ENCODE measurements around the gene SLC1A1.
"Not testable (repeated sequence)": the region's sequence is repeated elsewhere in the genome, so short reads cannot be mapped to it uniquely, and the experiment has no call there.

SLC1A1 gene

DNA sequence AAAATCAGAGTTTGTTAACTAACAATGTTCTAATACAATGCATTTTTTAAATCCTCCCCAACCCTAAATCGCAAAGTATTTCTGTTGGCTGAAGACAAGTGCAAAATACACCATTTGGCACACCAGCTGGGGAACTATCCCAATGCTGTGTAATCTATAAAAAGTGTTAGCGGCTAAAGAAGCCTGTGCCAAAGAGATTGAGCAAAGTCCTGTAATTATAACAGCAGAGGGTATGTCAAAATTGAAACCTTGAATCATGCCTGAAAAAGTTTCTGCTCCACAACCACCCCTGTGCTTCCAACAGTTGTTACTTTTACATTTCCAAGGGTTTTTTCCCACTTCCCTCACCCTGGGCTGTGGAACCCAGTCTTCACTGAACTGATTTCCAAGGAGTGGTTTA is 88.7 kb downstream of the SLC1A1 start:
- no peak for DNase-seq (ENCODE audit: low read depth)

DNA sequence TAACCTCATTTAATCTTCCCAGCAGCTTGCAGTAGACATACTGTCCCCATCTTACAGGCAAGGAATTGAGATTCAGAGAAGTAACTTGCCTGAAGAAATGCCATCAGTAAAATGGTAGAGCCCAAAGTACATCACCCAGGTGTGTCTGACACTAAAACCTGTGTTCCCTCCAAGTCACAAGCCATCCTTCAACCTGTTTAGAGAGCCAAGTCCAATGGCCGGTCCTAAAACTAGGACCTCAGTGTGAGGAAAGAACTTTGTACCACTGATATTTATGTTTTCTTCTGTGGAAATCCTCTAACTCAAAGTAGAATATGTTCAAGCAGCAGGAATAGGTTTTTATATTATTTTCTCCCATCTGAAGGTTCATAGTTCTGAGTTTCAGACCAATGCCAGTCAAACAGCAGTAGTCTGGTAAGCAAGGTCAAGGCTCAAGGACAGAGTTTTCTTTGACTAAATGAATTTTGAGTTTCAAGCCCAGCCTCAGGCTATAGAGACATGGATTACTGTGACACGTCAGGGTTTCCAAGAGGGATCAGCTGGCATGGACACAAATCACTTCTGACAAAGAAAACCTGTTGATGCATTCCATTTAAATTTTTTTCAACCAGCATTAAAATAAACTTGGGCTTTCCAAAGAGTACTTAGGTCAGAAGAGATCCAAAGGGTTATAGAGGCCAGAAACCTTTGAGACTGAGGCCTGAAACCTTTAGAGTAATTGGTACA is 90.9 kb downstream of the SLC1A1 start:
- DNase-seq (ENCODE audit: low read depth) = no peak

DNA sequence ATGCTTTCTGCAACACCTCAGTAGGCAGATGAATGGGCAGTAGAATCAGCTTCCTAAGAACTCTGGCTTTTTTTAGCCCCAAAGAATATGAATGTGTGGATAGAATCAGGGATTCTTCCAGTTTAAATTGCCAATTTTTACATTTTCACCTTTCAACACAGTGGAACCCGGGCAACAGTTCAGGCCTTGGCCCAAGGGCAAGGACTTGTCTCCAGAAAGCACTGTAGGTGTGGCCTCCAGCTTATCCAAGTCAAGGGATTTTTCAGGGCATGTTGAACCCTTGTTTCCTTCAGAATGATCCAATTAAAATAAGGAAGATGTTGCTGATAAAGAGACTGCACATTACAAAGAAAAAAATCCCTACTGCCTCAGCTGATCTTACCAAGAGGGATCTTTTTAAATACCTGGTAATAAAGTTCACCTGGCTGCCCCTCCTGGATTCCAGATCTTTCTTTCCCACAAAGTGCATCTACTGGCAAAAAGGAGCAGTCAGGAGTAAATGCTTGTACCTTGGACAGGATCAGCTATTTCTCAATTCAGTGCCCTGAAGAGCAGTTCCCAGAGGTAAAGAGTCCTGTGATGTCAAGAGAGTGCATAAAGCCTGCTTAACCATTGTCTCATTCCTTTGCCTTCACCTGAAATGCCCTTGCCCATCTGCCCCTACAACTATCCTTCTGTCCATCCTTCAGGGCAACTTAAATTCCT is 91.7 kb downstream of the SLC1A1 start:
- no peak for DNase-seq (ENCODE audit: low read depth)

DNA sequence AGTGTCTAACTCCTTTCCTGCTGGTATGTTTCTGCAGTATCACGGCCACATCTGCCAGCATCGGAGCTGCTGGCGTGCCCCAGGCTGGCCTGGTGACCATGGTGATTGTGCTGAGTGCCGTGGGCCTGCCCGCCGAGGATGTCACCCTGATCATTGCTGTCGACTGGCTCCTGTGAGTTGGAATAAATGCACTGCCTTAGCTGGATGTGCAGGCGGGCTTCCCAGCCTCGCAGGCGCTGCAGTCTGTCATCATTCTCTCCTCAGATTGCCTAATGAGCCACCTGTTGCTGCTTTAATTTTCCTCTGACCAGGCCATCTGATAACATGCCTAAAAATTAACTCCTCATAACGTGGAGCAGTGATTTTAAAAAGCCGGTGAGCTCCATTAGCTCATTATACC is 92.7 kb downstream of the SLC1A1 start:
- no peak for DNase-seq (ENCODE audit: low read depth)

DNA sequence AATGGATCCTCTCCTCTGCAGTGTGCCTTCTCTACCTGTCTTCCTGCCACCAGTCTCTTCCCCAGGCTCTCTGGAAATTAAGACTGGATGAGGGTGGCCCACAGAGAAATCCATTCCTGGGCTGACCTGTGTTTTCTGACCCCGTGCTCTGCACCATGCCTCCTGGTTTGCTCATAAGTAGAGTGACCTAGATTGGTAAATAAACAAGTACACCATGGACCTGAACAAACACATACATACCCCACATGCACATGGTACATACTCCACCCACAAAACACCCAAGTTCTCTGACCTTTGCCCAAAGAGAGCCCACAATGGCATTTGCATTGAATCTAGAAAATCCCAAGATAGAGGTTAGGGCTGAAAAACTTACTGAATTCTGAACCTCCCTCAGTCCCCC is 94.4 kb downstream of the SLC1A1 start:
- DNase-seq (ENCODE audit: low read depth) = no peak

DNA sequence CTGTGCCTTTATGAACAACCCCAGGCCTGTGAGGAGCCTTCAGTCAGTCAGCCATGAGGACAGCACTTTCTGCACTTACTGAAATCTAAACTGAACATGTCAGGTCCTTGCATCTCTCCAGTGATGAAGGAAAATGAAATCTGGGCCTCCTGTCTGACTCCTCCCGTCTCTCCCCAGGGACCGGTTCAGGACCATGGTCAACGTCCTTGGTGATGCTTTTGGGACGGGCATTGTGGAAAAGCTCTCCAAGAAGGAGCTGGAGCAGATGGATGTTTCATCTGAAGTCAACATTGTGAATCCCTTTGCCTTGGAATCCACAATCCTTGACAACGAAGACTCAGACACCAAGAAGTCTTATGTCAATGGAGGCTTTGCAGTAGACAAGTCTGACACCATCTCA is 94.9 kb downstream of the SLC1A1 start:
- no peak for DNase-seq (ENCODE audit: low read depth)

DNA sequence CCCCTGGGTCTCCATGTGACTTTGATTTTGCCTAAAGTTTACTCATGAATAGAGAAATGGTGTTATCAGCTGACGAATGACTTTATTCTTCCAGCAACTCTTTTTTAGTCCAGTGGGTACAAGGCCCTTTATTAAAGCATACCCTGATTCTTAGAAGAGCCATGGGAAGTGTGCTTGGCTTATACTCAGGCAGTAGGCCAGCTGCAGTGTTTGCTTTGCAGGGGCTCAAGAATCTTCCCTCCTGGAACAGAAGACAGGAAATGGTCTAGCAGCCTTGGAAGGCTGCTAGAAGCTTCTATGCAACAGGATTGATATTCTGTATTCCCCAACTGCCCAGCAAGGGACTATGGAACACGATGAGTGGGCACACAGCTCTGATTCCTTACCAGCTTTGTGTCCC is 98.5 kb downstream of the SLC1A1 start:
- DNase-seq (ENCODE audit: low read depth) = no peak

DNA sequence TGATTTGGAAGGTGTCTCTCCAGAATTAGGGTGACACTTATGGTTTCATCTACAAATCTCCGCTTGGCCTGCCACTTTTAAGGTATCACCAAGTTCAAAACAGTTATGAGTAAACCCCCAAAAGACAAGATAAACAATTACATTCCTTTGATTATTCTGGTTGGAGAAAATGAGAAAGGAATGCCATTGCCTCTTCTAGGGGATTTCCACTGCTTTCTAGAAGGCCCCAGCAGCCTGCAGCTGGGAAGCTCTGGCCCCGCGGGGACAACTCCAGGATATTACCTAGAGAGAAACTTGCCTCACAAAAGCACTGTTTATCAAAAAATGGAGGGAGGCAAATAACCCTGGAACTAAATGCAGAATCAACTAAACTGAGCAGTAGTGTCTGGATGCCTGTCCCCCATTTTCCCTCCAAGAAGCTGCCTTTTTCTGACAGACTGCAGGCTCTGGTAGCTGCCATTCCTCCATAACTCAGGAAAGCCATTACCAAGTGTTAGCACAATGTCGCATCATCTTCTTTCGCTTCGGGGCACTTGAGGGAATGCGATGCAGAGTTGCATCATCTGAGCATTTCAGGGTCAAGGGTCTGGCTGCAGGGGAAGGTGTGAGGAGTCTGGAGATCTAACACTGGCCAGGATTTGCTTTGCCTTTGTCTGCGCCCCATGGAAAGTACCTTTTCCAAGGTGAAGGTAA is 100.3 kb downstream of the SLC1A1 start:
- DNase-seq (ENCODE audit: low read depth) = no peak

DNA sequence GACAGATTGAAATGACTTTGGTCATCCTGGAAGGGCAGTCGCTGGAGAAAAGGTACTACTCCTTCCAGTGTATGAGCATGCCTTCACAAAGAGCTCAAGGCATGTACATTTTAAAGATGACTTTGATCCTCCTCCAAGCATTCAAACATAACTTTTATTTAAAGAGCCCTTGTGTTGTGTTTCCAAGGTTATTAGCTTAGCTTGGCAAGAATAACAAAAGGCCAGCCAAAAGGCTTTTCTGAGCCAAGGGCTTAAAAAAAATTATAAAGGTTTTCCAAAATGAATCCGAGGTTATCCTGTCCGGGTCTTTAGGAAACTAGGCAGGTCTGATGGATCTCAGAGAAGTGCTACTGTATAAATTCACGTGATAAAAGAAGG is 100.8 kb downstream of the SLC1A1 start:
- DNase-seq (ENCODE audit: low read depth) = no peak

DNA sequence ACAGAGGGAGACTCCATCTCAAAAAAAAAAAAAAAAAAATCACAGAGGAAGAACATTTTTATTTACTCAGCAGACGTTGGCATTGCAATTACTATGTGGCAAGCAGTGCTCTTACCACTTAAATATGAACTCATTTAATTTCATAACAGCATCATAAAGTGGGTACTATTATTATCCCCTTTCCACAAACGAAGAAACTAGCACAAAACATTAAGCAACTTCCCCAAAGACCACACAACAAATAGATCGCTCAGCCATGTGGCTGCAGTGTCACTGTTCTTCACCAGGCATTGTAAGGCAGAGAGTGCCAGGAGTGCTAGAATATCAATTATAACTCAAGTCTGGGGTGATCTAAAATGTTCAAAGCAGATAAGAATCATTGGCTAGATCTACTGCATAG is 102.0 kb downstream of the SLC1A1 start:
- DNase-seq (ENCODE audit: low read depth) = no peak

DNA sequence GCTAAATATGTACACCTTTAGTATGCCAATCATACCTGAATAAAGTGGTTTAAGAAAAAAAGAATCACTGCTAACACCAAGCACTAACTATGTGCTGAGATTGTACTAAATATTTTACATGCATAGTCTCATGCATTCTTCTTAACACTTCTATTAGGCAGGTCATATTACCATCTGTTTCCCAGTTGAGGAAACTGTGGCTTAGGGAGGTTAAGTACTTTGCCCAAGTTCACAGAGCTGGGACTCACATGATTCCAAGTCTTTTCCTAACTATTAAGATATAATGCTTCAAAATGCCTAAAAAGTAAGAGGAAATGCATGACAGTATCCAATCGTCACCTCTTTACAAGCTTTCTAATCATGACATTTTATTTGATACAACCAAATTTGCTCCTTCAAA is 102.6 kb downstream of the SLC1A1 start:
- DNase-seq (ENCODE audit: low read depth) = no peak

DNA sequence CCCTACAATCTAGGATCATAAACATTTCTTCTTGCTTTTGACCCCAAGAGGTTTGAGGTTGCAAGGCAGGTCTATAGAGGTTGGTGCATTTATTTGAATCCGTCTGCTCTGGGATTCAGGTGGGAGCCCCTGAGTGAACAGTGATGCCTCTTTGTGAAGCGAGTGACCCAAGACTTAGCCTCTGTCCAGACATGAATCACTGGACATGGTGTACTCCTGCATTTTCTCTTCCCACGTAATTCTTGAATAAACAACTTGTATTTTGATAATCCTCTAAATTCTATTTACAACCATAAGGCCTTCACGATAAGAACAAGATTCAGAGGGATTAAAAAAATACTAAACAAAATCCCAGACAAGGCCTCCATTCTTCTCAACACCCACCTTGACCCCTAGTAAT is 104.3 kb downstream of the SLC1A1 start:
- DNase-seq (ENCODE audit: low read depth) = no peak

DNA sequence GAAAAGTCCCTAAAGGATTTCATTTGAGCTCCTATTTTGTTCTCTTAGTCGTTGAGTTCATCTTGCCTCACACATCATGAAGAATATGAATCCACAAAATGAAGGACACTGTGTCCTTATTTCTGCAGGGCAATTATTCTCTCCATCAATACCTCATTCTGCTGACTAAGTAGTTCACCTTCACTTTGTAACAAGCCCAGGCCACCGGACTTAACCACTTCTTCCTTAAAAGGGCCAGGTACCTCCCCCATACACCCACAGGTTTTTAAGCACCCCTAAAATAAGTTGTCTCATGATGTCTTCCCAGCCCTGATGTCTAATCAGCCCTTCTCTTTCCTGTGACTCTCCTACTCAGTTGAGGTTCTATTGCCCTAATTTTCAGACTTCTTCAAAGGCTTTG is 104.7 kb downstream of the SLC1A1 start:
- DNase-seq (ENCODE audit: low read depth) = no peak

DNA sequence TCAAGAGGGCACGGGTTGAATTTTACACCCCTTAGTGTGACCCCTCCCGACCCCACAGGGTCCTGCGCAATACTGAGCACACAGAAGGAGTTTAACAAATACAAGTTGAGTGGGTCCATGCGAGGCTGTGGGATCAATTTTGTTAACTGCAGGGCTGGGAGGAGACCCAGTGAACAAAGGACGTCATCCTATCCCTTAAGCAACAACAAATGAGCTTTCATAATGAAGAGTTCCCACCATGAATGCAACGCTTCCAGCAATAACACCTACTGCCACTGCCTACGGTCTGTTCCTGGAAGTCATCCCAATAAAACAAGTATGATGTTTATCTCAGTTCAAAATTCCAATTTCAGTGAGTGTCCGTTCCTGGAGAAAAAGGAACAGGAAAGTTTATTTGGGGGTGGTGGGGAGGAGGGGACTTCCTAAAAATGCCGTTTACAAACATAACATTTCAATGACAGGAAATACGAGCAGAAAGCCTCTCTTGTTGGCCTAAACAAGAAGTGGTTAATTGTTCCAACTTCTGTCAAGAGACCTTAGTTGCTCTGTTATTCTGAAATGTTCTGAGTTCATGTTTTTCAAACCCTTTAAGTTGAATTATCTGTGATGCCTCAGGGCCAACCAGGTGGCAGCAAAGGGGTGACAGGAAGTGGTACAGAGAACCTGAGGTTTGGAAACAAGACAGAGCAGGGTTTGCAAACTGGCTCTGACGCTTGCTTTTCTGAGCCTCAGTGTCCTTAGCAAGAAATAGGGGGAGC is 106.1 kb downstream of the SLC1A1 start:
- DNase-seq (ENCODE audit: low read depth) = no peak

DNA sequence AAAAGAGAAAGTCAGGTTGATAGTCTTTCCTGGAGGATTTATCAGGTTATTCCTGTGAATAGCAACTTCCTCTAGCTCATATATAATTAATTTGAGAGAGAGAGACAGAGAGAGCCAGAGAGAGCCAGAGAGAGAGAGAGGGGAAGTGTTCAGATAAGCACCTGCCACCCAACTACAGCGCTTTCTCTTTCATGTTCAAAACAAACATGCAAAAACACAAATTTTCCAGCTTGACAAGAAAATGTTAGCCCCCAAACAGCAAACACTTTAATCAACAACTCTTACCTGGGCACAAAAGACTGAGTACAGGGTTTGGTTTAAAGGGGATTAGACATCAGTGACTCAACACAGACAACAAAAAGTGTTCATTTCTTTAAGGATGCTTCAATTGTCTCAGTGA is 110.1 kb downstream of the SLC1A1 start:
- DNase-seq (ENCODE audit: low read depth) = no peak

DNA sequence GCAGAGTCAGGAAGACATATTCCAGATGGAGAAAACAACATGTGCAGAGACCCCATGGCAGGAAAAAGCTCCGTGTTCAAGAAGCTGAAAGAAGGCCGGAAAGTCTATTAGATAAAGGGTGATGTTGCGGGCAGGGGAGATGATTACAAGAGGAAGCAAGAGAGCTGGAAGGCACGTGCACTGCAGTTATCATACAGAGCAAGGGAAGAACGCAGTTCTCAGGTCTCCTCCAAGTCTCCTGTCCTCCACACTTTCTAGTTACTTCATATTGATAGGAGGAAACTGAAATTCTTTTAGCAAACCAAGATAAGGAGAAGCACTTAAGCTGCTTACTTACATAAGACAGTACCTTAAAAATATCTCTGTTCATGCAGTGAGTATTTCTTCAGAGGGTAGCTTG is 113.6 kb downstream of the SLC1A1 start:
- no peak for DNase-seq (ENCODE audit: low read depth)

DNA sequence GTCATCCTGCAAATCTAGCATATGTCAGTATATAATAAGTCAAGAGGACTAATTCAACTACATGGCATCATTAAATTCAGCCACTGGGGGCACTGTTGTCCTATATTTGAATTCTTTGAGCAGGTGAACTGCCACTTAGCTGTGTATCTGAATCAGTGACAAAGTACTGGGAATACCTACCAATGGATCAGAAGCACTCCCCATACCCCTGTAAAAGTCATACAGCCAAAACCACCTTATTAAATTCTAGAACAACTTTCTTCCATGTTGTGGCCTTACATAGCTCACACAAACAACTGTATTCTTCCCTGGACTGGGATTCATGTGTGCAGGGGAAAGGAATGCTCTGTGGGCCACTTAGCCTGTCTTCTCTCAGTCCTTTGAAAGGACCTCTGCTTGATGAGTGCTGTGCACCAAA is 114.4 kb downstream of the SLC1A1 start:
- DNase-seq (ENCODE audit: low read depth) = no peak

DNA sequence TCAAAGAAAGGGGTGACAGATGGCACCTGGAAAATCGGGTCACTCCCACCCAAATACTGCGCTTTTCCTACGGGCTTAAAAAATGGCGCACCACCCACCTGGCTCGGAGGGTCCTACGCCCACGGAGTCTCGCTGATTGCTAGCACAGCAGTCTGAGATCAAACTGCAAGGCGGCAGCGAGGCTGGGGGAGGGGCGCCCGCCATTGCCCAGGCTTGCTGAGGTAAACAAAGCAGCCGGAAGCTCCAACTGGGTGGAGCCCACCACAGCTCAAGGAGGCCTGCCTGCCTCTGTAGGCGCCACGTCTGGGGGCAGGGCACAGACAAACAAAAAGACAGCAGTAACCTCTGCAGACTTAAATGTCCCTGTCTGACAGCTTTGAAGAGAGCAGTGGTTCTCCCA is 115.8 kb downstream of the SLC1A1 start:
- not testable (repeated sequence) for DNase-seq (ENCODE audit: low read depth)

DNA sequence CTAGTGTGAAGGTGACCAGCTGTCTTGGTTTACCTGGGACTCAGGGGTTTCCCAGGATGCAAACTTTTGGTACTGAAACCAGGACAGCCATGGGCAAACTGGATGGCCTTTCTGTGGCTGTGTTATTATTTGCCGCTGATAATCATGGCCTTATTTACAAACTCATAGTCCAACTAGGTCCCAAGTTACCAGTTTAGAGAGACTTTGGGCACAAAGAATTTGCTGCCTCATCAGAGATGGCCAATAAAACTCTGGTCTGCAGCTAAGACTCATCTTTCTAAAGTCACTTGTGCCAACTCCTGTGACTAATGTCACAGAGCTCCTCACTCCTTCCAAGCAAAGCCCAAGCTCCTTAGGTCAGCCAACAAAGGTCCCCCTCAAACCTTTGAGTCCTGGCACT is 124.4 kb downstream of the SLC1A1 start:
- no peak for DNase-seq (ENCODE audit: low read depth)

DNA sequence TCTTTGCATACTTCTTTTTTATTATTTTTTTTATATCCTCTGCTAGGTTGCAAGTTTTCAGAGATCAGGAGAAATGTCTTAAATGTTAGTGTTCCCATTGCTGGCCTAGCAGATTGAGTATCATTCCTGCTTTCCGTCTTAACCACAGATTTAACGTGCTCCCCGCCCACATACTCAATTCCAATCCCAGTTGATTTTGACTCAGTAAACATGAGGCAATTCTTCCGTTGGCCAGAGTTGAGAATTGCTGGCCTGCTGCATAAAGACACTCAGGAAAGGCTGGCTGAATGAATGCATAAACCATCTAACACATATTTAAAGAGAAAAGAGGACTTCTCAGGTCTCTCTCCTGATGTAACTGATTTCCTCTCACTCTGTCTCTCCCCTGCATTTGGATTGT is 125.0 kb downstream of the SLC1A1 start:
- no peak for DNase-seq (ENCODE audit: low read depth)

DNA sequence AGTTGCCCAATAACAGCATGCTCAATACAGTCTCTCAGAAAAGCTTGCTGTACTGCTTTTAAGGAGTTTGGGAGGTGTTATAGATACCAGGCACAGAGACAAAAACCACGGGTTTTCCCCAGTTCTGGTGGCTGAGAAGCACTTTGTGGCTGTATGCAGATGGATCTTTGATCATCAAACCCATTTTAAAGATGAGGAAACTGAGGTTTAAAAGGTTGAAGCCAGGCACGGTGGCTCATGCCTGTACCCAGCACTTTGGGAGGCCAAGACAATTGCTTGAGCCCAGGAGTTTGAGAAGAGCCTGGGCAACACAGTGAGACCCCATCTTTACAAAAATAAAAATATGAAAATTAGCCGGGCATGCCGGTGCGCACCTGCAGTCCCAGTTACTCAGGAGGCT is 125.5 kb downstream of the SLC1A1 start:
- no peak for DNase-seq (ENCODE audit: low read depth)

DNA sequence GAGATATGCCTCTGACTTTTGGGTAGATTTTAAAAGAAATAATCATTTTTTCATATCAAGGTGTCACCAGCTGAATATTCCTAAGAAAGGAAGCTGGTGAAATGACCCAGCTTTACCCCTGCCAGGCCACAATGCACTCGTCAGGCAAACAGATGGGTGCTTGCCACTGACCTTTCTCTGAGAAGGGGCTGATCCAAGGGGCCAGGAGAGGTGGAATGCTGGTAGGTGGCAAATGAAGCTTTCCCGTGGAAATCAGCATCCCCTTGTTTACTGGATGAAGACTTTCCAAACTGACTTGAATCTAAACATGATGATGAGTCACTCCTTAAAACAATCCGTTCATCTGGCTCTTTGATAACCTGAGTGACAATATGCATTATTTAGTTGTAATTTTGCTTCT is 127.5 kb downstream of the SLC1A1 start:
- DNase-seq (ENCODE audit: low read depth) = no peak

DNA sequence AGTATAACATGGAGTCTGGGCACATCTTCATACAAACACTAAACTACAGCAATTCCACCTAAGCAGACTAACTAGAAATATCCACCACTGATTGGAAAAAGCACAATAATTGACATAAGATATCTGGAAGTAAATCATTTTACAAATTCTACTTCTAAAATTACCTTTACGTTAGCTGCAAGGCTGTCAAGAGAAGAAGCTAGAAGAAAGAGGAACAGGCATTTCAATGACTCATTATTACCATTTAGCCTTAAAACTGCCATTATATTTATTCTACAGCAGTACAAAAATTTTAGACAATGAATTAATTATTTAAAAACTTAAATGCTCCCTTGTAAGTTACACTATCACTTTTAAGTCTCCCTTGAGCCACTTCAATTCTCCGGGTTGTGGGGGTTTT is 128.4 kb downstream of the SLC1A1 start:
- DNase-seq (ENCODE audit: low read depth) = no peak
